NCI-H526 (cell line): ENCODE measurements around the gene KCNN1.
A peak's percentile ranks its signal among the peaks of the same experiment; 100 is the strongest.
"Not testable (repeated sequence)": the region's sequence is repeated elsewhere in the genome, so short reads cannot be mapped to it uniquely, and the experiment has no call there.

Source experiments
- DNase-seq, 2 experiments: peaks; one replicate each; lab custom pipeline; 2025; lab: John Stamatoyannopoulos, UW

Gene KCNN1

GRCh38 chr19:18000915-18001776, 34.2 kb downstream of the KCNN1 start:
- DNase-seq = peak in 1 of 2 experiments; percentile 41

DNA sequence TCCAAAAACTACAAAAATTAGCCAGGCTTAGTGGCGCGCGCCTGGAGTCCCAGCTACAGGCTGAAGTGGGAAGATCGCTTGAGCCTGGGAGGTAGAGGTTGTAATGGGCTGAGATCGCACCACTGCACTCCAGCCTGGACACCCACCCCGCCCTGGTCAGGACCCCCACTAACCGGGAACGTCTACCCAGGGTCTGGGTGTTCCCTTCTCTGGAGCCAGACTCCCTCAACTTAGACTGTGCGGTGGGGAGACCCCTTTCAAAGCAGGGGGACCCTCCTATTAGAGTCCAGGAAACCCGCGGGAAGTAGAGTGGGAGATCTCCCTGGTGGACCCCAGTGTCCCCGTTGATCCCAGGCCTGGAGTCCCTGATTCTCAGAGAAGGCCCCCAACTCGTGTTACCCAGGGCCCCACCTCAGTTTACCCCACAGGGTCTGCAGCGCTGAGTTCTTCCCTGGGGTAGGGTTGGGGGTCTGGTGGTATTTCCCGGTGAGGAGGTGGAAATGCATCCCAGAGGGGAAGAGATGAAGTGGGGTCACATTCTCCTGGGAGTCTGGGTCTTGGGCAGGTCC, 35.0 kb downstream of the KCNN1 start:
- no peak for DNase-seq

DNA sequence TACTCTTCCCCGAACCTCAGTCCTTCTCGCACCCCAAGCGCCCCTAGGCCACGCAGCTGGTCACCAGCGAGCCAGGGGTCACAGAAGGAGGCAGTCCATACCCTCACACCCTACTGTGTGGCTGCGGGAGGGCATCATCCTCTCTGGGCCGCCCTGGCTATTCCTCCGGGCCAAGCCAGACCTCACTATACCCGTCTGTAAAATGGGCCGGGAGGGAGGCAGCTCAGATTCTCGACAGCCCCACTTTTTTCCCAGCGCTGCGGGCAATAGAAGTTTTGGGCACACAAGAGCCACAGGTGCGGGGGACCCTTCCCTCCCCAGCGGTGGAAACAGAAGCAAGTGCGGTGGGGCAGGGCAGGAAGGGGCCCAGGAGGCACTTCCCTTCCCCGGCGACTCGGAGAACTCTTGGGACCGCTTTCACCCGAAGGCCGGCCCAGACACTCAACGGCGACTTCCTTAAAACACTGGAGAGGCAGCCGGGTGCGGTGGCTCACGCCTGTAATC, 35.5 kb downstream of the KCNN1 start:
- no peak for DNase-seq

GRCh38 chr19:18005750-18006149, 38.8 kb downstream of the KCNN1 start:
- not testable (repeated sequence) for DNase-seq

DNA sequence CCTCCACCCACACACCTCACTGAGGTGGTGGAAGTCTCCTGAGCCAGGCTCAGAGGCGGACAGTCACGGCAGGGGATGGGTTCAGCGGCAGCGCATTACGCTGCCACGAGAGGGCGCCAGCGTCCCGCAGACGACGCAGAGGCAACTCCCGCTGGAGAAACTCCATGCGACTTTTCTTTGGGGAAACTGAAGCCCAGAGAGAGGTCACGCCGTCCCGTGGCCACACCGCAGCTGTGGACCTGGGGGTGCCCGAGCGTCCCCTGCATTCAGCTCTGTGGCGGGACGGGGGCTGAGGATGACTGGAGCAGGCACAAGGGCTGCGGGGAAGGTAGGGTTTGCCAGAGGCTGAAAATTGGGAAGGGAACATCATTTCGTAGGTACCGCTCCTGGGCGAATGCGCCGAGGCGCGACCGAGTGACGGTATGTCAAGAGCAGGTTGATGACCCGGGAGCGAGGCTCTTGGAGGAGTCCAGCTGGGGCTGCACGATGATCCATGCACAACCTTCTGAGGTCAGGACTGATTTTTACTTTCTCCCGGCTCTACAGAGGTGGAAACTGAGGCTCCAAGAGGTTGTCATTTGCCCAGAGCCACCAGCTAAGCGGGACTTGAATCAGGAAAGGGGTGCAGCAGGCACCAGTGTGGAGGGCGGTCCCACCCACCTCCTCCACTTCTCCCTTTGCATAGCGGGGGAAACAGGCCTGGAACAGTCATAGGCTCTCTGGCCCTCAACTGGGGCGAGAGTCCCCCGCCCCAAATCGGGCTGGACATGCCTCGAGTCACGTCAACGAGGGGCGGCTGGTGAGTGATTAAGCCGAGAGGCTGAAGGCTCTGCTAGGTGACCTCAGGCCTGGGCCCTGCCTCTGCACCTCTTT, 40.4 kb downstream of the KCNN1 start:
- peak; percentile 27 to 69 for DNase-seq

GRCh38 chr19:18007917-18008673, 41.2 kb downstream of the KCNN1 start, which contains the start of gene ARRDC2:
Gene ARRDC2 (plus strand): TSS chr19:18008170. CDS start chr19:18008311, 141 bp downstream.
- peak; percentile 61 to 89 for DNase-seq

DNA sequence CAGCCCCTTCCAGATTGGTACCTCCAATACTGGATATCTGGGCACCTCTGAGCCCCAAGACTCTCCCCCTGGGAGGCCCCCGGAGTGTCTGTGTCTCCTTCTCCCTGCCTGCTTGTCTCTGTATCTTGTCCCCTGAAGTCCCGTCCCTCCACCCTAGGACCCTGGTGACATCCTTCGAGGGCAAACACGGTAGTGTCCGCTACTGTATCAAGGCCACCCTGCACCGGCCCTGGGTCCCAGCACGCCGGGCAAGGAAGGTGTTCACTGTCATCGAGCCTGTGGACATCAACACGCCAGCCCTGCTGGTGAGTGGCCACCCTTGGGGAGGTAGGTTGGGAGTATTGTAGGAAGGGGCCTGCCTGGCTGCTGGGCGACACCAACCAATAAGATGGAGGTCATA, 41.9 kb downstream of the KCNN1 start:
- DNase-seq = no peak

GRCh38 chr19:18009412-18010066, 42.6 kb downstream of the KCNN1 start:
- DNase-seq = no peak

GRCh38 chr19:18010149-18010548, 43.2 kb downstream of the KCNN1 start:
- no peak for DNase-seq

- no peak for DNase-seq
Observed at GRCh38 chr19:18013210-18014111, 46.6 kb downstream of the KCNN1 start.

- DNase-seq = no peak
Observed at GRCh38 chr19:18014197-18014596, 47.3 kb downstream of the KCNN1 start.

- DNase-seq = no peak
Observed at GRCh38 chr19:18016209-18016910, 49.5 kb downstream of the KCNN1 start.

DNA sequence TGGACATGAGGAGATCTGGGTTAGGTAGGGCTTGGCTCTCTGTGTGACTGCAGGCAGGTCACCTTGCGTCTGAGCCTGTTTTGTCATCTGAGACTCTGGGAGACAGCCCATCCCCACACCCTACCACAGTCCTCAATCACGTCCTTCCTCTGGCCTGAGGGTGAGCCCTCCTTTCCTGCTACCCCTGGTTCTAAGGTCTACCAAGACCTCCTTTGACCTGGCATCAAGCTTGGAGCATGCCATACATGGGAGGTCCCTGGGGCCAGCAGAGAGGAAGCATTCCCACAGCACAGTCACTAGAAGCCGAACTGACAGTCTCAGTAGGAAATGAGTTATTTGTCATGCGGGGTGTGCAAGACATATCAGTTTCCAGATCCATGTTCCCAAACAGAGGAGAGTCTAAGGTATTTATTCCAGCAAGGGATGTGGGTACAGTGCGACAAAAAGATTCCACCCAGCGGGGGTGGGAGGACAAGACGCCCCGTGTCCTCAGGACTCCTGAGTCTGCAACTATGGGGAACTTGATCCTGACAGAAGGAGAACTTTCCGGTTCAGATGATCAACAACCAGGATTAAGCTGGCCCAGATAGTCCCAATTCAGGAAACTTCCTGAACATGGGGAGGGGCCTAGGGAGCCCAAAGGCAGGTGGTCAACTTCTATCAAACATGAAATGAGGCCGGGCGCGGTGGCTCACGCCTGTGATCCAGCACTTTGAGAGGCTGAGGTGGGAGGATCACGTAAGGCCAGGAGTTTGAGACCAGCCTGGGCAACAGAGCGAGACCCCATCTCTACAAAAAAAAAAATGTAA, 50.6 kb downstream of the KCNN1 start:
- DNase-seq = no peak

DNA sequence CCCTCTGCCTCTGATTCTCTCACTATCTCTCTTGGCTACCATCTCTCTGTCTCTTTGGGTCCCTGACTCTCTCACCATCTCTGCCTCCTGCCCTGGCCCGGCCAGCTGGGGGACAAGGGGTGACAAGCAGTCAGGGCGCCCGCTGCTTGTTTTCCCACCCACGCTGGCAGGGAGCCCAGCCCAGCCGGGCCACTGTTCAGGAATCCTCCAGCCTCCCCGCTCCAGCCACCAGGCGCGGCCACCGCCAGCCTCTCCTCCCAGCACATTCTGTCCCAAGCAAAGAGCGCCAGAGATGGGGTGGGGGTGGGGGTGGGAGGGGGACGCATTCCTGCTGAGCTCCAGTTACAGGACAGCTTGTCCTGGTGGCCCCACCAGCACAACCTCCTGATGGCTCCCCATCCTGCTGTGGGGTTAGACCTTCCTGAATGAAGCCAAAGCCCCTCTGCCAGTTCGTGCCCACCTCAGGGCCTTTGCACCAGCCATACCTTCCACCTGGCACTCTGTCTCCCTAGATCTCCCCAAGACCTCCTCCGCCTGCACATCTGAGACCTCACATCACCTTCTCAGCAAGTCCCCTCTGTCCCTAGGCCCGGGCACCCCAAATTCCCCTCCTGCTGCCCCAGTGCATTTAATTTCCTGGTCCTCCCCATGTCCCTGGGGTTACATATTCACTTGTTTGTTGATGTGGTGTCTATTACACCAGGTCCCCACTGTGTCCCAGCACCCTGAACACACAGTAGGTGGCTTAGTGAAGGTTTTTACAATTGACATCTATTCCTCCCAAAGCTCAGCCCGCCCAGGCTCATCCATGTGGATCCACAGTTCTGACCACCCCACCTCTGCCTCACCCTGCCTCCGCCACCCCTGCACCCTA, 53.5 kb downstream of the KCNN1 start:
- DNase-seq = no peak

DNA sequence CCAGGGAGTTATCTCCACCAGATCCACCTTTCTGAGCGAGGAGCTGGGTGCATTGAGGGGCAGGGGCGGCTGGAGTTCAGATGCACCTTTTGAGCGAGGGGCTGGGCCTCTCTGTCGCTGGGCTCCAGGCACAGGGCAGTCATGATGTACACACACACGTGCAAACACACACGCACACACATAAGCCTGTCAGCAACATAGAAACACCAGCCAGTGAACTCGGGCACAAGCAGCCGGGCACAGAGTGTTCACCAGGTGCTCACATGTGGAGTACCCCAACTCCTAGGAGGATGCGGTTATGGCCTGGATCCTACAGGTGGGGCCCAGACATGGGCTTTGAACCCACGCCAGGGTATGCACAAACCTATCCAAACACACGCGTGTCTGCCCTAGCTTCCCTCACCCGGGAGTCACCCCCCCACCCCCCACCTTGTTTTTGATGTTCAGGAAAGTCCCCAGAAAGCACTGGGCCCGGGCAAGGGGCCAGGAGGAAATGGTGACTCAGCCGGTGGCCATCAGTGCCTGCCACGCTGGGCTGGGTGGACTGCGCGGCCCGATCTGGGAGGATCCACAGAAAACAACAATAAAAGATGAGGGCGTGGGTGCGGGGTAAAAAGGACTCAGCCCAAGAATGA, 54.3 kb downstream of the KCNN1 start:
- no peak for DNase-seq

- no peak for DNase-seq
Observed at GRCh38 chr19:18023622-18024251, 56.8 kb downstream of the KCNN1 start.
